HEK293 (cell line): ENCODE data around the gene ZNF483.

Experiments used
- CTCF ChIA-PET: fragments of 350-600 bp; formaldehyde crosslinking; extraction: SDS; loops from one replicate; lab custom pipeline; 2021; ENCODE audit warnings: antibody characterized with exemption; lab: Yijun Ruan, JAX
- POLR2A ChIA-PET: fragments of 300-600 bp; formaldehyde crosslinking; extraction: SDS; loops from one replicate; lab custom pipeline; 2020; ENCODE audit warnings: antibody characterized with exemption, inconsistent platforms; lab: Yijun Ruan, JAX
- H3K27ac ChIP-seq: fragments of 200-500 bp; sonication (Bioruptor generic); 2 replicates; pipeline ENCODE4 v1.5.1; 2014; ENCODE audit warnings: low read depth, low read length, control low read depth, inconsistent platforms; ENCODE audit errors: extremely low read depth
- H3K36me3 ChIP-seq, 2 experiments: fragments of 200-500 bp in 1 of 2; sonication (Bioruptor generic) in 1 of 2; 1 replicate in 1 of 2; 2 replicates in 1 of 2; pipeline ENCODE4 v1.5.1; 2014 to 2017; ENCODE audit warnings: inconsistent platforms in 2 of 2, low read length in 2 of 2; ENCODE audit not compliant: control insufficient read depth in 2 of 2, insufficient read depth in 1 of 2
- H3K4me1 ChIP-seq: fragments of 200-500 bp; sonication (Bioruptor generic); 2 replicates; pipeline ENCODE4 v1.5.1; 2014; ENCODE audit warnings: mild to moderate bottlenecking, low read length, inconsistent platforms; ENCODE audit not compliant: control insufficient read depth, insufficient read depth
- H3K4me3 ChIP-seq: 2 replicates; pipeline ENCODE4 v1.5.1; 2011; ENCODE audit warnings: low read depth, mild to moderate bottlenecking, control low read depth, low read length, moderate library complexity
- H3K9me3 ChIP-seq: fragments of 200-500 bp; sonication (Bioruptor generic); 2 replicates; pipeline ENCODE4 v1.5.1; 2014; ENCODE audit warnings: low read depth, low read length, inconsistent platforms; ENCODE audit not compliant: control insufficient read depth, insufficient read depth
- HOXD13 ChIP-seq: sonication (generic); formaldehyde crosslinking; IDR thresholded peaks from 2 replicates; pipeline ENCODE4 v1.8.0; 2022; ENCODE audit warnings: missing genetic modification reagents, borderline replicate concordance
- KLF16 ChIP-seq: fragments of 450-650 bp; formaldehyde crosslinking; IDR thresholded peaks from 2 replicates; pipeline ENCODE4 v1.5.1; 2017; ENCODE audit warnings: missing biosample characterization, missing genetic modification characterization
- KLF8 ChIP-seq: fragments of 450-650 bp; formaldehyde crosslinking; IDR thresholded peaks from 2 replicates; pipeline ENCODE4 v1.5.1; 2016; ENCODE audit warnings: missing biosample characterization, missing genetic modification characterization
- MEIS1 ChIP-seq: sonication (generic); formaldehyde crosslinking; IDR thresholded peaks from 2 replicates; pipeline ENCODE4 v1.8.1; 2022; ENCODE audit warnings: missing genetic modification reagents, mild to moderate bottlenecking, borderline replicate concordance
- RBAK ChIP-seq: fragments of 450-650 bp; formaldehyde crosslinking; IDR thresholded peaks from 2 replicates; pipeline ENCODE4 v1.5.1; 2016; ENCODE audit warnings: missing biosample characterization, missing genetic modification characterization
- SETDB1 ChIP-seq: IDR thresholded peaks from one replicate; pipeline ENCODE4 v1.6.1; 2017; ENCODE audit warnings: mild to moderate bottlenecking, low read length, moderate library complexity, mixed read lengths; ENCODE audit not compliant: insufficient read length
- YY1 ChIP-seq: fragments of 450-650 bp; formaldehyde crosslinking; IDR thresholded peaks from 2 replicates; pipeline ENCODE4 v1.5.1; 2018; ENCODE audit warnings: missing biosample characterization, missing genetic modification characterization
- ZFP41 ChIP-seq: fragments of 450-650 bp; formaldehyde crosslinking; IDR thresholded peaks from 2 replicates; pipeline ENCODE4 v1.5.1; 2016; ENCODE audit warnings: missing biosample characterization, missing genetic modification characterization, borderline replicate concordance
- ZNF114 ChIP-seq: fragments of 450-650 bp; formaldehyde crosslinking; IDR thresholded peaks from 2 replicates; pipeline ENCODE4 v1.5.0; 2017; ENCODE audit warnings: missing biosample characterization, missing genetic modification characterization
- ZNF146 ChIP-seq: fragments of 450-650 bp; formaldehyde crosslinking; IDR thresholded peaks from 2 replicates; pipeline ENCODE4 v1.5.1; 2016; ENCODE audit warnings: missing biosample characterization, missing genetic modification characterization
- ZNF16 ChIP-seq: fragments of 450-650 bp; formaldehyde crosslinking; IDR thresholded peaks from 2 replicates; pipeline ENCODE4 v1.5.1; 2016; ENCODE audit warnings: low read depth, missing biosample characterization, missing genetic modification characterization
- ZNF175 ChIP-seq: fragments of 450-650 bp; formaldehyde crosslinking; IDR thresholded peaks from 2 replicates; pipeline ENCODE4 v1.5.1; 2016; ENCODE audit warnings: missing biosample characterization, missing genetic modification characterization
- ZNF239 ChIP-seq: fragments of 450-650 bp; formaldehyde crosslinking; IDR thresholded peaks from 2 replicates; pipeline ENCODE4 v1.5.1; 2016; ENCODE audit warnings: missing biosample characterization, missing genetic modification characterization
- ZNF335 ChIP-seq: fragments of 450-650 bp; formaldehyde crosslinking; conservative IDR thresholded peaks from 2 replicates; pipeline ENCODE4 v1.5.1; 2016; ENCODE audit warnings: missing biosample characterization, missing genetic modification characterization
- ZNF394 ChIP-seq: fragments of 450-650 bp; formaldehyde crosslinking; IDR thresholded peaks from 2 replicates; pipeline ENCODE4 v1.5.1; 2016; ENCODE audit warnings: missing biosample characterization, missing genetic modification characterization, mild to moderate bottlenecking, moderate library complexity, borderline replicate concordance
- ZNF549 ChIP-seq: fragments of 450-650 bp; IDR thresholded peaks from 2 replicates; pipeline ENCODE4 v1.5.1; 2018; ENCODE audit warnings: missing biosample characterization, missing genetic modification characterization, mild to moderate bottlenecking, inconsistent platforms, moderate library complexity
- ZNF558 ChIP-seq: fragments of 450-650 bp; formaldehyde crosslinking; IDR thresholded peaks from 2 replicates; pipeline ENCODE4 v1.5.1; 2016; ENCODE audit warnings: missing biosample characterization, missing genetic modification characterization
- ZNF707 ChIP-seq: fragments of 450-650 bp; formaldehyde crosslinking; IDR thresholded peaks from 2 replicates; pipeline ENCODE4 v1.5.1; 2016; ENCODE audit warnings: missing biosample characterization, missing genetic modification characterization
- ZNF837 ChIP-seq: fragments of 450-650 bp; formaldehyde crosslinking; IDR thresholded peaks from 2 replicates; pipeline ENCODE4 v1.5.1; 2016; ENCODE audit warnings: missing biosample characterization, missing genetic modification characterization
- TF ChIP-seq, protein P1 (sequence below): fragments of 450-650 bp; formaldehyde crosslinking; IDR thresholded peaks from 2 replicates; pipeline ENCODE4; 2016; ENCODE audit warnings: missing biosample characterization, missing genetic modification characterization
- TF ChIP-seq, protein P2 (sequence below): fragments of 450-650 bp; formaldehyde crosslinking; IDR thresholded peaks from 2 replicates; pipeline ENCODE4 v1.5.1; 2016; ENCODE audit warnings: missing biosample characterization, missing genetic modification characterization
- TF ChIP-seq, protein P3 (sequence below): fragments of 450-650 bp; formaldehyde crosslinking; IDR thresholded peaks from 2 replicates; pipeline ENCODE4 v1.5.1; 2017; ENCODE audit warnings: missing biosample characterization, missing genetic modification characterization
- TF ChIP-seq, protein P4 (sequence below): fragments of 450-650 bp; formaldehyde crosslinking; conservative IDR thresholded peaks from 2 replicates; pipeline ENCODE4 v1.5.1; 2016; ENCODE audit warnings: low read depth, missing biosample characterization, missing genetic modification characterization

The ZNF483 gene

DNA sequence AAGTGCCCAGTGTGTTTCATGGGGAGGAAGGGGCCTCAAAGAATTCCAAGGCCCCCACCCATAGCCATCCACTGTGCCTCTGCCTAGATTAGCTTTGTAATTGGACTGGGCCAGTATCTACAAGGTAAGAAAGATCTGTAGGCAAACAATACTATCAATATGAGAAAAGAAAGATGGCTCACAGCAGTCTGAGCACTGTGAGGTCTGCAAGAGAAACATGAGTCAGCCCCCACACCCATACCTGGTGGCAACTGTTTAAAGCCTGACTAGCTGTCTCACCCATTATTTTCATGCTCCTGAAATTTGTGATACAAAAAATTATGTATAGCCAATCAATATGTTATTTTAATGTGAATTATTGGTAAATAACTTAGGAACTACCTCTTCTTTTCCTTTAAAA is 10.0 kb upstream of the ZNF483 start:
- Histone ChIP-seq H3K27ac (no peak overlapping the region), H3K4me3 (no peak overlapping the region), H3K9me3 (no peaks in the 10 kb centered on the region), H3K36me3 (no peaks in the 10 kb centered on the region)
- ChIA-PET CTCF (no interaction called here), POLR2A (no interaction called here)
- TF ChIP-seq, protein P1, sequence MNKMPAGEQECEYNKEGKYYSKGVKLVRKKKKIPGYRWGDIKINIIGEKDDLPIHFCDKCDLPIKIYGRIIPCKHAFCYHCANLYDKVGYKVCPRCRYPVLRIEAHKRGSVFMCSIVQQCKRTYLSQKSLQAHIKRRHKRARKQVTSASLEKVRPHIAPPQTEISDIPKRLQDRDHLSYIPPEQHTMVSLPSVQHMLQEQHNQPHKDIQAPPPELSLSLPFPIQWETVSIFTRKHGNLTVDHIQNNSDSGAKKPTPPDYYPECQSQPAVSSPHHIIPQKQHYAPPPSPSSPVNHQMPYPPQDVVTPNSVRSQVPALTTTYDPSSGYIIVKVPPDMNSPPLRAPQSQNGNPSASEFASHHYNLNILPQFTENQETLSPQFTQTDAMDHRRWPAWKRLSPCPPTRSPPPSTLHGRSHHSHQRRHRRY (tag by site-specific recombination): no peak
- no peak for TF ChIP-seq KLF8
- no peak for TF ChIP-seq ZNF239 (tag by site-specific recombination)
- TF ChIP-seq HOXD13 (CRISPR knock-in tag): no peak
- TF ChIP-seq ZNF558 (tag by site-specific recombination): no peak
- no peak for TF ChIP-seq KLF16
- TF ChIP-seq YY1 (tag by site-specific recombination): no peak
- TF ChIP-seq ZNF114: no peak
- no peak for TF ChIP-seq ZNF335 (tag by site-specific recombination)
- TF ChIP-seq ZFP41 (tag by site-specific recombination): no peak
- TF ChIP-seq MEIS1 (CRISPR knock-in tag): no peak
- TF ChIP-seq ZNF394 (tag by site-specific recombination): no peak
- TF ChIP-seq, protein P2, sequence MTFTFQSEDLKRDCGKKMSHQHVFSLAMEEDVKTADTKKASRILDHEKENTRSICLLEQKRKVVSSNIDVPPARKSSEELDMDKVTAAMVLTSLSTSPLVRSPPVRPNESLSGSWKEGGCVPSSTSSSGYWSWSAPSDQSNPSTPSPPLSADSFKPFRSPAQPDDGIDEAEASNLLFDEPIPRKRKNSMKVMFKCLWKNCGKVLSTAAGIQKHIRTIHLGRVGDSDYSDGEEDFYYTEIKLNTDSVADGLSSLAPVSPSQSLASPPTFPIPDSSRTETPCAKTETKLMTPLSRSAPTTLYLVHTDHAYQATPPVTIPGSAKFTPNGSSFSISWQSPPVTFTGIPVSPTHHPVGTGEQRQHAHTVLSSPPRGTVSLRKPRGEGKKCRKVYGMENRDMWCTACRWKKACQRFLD (tag by site-specific recombination): no peak
- no peak for TF ChIP-seq ZNF707 (tag by site-specific recombination)
- TF ChIP-seq, protein P3, sequence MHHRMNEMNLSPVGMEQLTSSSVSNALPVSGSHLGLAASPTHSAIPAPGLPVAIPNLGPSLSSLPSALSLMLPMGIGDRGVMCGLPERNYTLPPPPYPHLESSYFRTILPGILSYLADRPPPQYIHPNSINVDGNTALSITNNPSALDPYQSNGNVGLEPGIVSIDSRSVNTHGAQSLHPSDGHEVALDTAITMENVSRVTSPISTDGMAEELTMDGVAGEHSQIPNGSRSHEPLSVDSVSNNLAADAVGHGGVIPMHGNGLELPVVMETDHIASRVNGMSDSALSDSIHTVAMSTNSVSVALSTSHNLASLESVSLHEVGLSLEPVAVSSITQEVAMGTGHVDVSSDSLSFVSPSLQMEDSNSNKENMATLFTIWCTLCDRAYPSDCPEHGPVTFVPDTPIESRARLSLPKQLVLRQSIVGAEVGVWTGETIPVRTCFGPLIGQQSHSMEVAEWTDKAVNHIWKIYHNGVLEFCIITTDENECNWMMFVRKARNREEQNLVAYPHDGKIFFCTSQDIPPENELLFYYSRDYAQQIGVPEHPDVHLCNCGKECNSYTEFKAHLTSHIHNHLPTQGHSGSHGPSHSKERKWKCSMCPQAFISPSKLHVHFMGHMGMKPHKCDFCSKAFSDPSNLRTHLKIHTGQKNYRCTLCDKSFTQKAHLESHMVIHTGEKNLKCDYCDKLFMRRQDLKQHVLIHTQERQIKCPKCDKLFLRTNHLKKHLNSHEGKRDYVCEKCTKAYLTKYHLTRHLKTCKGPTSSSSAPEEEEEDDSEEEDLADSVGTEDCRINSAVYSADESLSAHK (tag by site-specific recombination): no peak
- TF ChIP-seq RBAK (tag by site-specific recombination): no peak
- no peak for TF ChIP-seq ZNF175 (tag by site-specific recombination)
- TF ChIP-seq, all 188 proteins: peak for 0
- no peaks in the 10 kb centered on the region for H3K4me1 ChIP-seq

DNA sequence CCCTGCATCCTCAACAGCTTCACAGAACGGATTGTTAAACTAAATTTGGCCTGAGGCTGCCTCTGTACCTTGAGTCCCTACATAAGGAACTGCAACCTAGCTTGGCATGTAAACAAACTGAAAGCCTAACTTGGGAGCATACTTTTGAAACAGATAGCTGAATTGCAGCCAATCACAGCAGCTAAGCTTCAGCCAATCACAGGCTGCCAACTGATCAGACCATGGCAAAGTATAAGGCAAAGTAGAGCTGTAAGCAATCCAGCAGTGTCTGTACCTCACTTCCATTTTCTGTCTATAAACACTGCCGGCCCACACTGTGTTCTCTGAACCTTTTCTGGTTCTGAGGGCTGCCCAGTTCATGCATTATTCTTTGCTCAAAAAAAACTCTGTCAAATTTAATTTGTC is 8.9 kb upstream of the ZNF483 start:
- no peak overlapping the region for H3K4me3 ChIP-seq
- no peaks in the 10 kb centered on the region for H3K4me1 ChIP-seq
- ChIA-PET CTCF (no interaction called here), POLR2A (interaction anchor here (0.6 to 1.2 kb wide), 2 partner anchors 8 to 144 kb away, joined by 4 to 9 read pairs; partner anchors contain the start of gene ZNF483)
- no peaks in the 10 kb centered on the region for H3K9me3 ChIP-seq
- TF ChIP-seq SETDB1 (peak; percentile 26), ZNF549 (peak; percentile 87), ZNF16 (tag by site-specific recombination) (no peak), ZNF146 (no peak), ZNF837 (tag by site-specific recombination) (no peak), KLF16 (no peak)
- TF ChIP-seq, protein P1 (tag by site-specific recombination): no peak
- TF ChIP-seq, protein P4, sequence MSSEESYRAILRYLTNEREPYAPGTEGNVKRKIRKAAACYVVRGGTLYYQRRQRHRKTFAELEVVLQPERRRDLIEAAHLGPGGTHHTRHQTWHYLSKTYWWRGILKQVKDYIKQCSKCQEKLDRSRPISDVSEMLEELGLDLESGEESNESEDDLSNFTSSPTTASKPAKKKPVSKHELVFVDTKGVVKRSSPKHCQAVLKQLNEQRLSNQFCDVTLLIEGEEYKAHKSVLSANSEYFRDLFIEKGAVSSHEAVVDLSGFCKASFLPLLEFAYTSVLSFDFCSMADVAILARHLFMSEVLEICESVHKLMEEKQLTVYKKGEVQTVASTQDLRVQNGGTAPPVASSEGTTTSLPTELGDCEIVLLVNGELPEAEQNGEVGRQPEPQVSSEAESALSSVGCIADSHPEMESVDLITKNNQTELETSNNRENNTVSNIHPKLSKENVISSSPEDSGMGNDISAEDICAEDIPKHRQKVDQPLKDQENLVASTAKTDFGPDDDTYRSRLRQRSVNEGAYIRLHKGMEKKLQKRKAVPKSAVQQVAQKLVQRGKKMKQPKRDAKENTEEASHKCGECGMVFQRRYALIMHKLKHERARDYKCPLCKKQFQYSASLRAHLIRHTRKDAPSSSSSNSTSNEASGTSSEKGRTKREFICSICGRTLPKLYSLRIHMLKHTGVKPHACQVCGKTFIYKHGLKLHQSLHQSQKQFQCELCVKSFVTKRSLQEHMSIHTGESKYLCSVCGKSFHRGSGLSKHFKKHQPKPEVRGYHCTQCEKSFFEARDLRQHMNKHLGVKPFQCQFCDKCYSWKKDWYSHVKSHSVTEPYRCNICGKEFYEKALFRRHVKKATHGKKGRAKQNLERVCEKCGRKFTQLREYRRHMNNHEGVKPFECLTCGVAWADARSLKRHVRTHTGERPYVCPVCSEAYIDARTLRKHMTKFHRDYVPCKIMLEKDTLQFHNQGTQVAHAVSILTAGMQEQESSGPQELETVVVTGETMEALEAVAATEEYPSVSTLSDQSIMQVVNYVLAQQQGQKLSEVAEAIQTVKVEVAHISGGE (tag by site-specific recombination): no peak
- H3K36me3 ChIP-seq: no peaks in the 10 kb centered on the region
- no peak overlapping the region for H3K27ac ChIP-seq
